Hepatic stellate cell (primary cell): ENCODE measurements around the gene DENND1A.

Experiments
- DNase-seq: peaks from one replicate; pipeline ENCODE4 v3.0.0; 2011; ENCODE audit warnings: low spot score

Gene DENND1A

GRCh38 chr9:123390337-123391135 lies 539.4 kb downstream of the DENND1A start:
- no peak for DNase-seq

- DNase-seq, result no peak
Measured at GRCh38 chr9:123389698-123390097, 540.2 kb downstream of the DENND1A start.

DNA sequence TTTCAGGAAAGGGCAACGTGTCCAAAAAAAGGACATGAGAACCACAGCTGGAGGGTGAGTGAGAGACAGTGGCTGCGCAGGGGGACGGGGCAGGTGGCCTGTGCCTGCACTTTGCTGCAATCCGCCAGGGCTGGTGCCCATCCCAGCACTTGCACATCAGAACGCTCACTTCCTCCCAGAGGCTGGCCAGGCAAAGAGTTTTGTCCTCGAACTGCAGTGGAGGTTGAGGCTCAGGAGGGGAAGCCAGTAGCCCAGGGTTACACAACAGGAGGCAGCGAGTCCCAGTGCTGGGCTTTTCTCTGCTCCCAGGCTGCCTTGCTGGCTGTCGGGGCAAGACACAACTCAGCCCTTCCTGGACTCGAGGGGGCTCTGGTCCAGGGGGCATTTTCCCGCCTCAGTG lies 540.9 kb downstream of the DENND1A start:
- DNase-seq, result no peak

GRCh38 chr9:123387686-123388085 lies 542.2 kb downstream of the DENND1A start:
- no peak for DNase-seq

GRCh38 chr9:123383512-123384170 lies 546.3 kb downstream of the DENND1A start:
- no peak for DNase-seq

GRCh38 chr9:123382653-123383511 lies 547.0 kb downstream of the DENND1A start:
- DNase-seq, result no peak

DNA sequence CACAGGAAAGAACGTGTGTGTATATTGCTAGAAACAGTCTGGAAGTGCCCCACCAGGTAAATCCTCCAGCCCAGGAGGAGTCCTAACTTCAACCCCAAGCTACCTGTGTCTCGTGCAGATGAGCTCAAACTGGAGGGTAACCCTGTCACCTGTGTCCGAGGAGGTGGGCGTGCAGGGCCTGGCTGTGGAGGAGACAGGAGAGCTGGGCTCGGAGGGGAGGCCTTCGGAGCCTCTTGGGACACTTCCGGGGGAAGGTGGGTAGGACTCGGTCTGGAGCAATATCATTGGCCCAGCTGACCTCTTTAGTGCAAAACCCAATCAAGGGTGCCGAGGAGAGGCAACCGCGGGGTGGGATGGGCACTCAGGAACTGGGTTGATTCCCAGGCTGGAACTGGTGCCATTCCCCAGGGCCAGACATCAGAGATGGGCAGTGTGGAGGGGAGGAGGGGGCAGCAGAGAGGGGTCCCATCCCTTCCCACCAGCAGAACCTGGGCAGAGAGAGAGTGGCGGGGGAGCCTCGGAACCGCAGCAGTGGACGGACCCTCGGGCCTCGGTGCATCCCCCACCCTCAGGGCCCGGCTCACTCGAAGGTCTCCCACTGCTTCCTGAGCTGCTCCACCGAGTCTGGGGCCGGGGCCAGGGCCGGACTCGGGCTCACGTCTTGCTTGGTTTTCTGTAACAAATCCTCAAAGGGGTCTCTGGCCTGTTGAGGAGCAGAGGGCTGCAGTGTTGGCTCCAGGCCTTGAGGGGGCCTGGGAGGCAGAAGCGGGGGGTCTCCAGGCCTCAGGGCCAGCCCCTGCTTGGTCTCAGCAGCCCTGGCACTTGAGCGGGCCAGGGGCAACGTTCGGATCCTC lies 548.8 kb downstream of the DENND1A start:
- no peak for DNase-seq

GRCh38 chr9:123378956-123379660 lies 550.8 kb downstream of the DENND1A start:
- DNase-seq, result no peak

DNA sequence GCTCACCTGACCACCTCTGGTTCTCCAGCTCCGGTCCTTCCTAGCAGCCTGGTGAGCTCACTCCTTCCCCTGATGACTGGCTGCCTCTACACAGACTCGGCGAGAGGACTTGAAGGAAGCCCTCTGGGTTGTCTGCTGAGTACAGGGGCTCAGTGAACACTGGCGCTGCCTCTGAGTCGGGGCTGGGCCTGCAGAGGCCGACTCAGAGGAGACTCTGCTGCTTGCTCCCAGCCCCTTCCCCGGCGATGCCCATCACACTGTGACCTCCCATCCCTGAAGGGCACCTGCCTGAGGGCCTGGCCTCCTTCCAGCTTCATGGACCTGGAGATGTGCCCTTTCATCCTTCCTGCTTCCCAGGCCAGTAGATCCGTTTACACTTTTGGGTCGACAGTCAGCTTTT lies 551.9 kb downstream of the DENND1A start:
- DNase-seq, result no peak

- no peak for DNase-seq
Measured at GRCh38 chr9:123377211-123377971, 552.5 kb downstream of the DENND1A start.

- no peak for DNase-seq
Measured at GRCh38 chr9:123376218-123377071, 553.5 kb downstream of the DENND1A start.

- no peak for DNase-seq
Measured at GRCh38 chr9:123375469-123376132, 554.3 kb downstream of the DENND1A start.

GRCh38 chr9:123373946-123374345 lies 556.0 kb downstream of the DENND1A start:
- DNase-seq, result no peak

DNA sequence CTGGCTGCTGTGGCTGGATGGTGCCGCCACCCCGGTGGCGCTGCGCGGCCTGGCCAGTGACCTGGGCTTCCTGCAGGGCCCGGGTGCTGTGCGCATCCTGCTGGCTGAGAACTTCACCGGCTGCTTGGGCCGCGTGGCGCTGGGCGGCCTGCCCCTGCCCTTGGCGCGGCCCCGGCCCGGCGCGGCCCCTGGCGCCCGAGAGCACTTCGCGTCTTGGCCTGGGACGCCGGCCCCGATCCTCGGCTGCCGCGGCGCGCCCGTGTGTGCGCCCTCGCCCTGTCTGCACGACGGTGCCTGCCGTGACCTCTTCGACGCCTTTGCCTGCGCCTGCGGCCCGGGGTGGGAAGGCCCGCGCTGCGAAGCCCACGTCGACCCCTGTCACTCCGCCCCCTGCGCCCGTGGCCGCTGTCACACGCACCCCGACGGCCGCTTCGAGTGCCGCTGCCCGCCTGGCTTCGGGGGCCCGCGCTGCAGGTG lies 556.4 kb downstream of the DENND1A start:
- DNase-seq, result no peak

DNA sequence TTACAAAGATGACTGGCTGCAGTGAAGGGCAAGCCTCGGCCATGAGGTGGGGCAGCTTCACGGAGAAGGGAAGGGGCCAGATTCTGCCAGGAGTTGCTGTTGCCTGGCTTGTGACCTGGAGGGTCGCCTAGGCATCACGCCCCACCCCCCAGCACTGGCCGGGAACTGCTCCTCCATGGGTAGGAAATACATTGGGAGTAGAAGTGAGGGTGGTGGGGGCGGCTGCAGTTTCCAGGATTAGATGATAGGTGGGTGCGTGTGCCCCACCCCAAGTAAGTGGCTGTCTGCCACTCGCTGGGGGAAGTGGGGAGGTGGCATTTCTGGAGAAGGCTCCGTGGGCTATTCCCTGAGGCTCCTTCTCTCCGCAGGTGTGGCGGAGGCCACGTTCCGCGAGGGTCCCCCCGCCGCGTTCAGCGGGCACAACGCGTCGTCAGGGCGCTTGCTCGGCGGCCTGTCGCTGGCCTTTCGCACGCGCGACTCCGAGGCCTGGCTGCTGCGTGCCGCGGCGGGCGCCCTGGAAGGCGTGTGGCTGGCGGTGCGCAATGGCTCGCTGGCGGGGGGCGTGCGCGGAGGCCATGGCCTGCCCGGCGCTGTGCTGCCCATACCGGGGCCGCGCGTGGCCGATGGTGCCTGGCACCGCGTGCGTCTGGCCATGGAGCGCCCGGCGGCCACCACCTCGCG lies 557.0 kb downstream of the DENND1A start:
- DNase-seq, result no peak

DNA sequence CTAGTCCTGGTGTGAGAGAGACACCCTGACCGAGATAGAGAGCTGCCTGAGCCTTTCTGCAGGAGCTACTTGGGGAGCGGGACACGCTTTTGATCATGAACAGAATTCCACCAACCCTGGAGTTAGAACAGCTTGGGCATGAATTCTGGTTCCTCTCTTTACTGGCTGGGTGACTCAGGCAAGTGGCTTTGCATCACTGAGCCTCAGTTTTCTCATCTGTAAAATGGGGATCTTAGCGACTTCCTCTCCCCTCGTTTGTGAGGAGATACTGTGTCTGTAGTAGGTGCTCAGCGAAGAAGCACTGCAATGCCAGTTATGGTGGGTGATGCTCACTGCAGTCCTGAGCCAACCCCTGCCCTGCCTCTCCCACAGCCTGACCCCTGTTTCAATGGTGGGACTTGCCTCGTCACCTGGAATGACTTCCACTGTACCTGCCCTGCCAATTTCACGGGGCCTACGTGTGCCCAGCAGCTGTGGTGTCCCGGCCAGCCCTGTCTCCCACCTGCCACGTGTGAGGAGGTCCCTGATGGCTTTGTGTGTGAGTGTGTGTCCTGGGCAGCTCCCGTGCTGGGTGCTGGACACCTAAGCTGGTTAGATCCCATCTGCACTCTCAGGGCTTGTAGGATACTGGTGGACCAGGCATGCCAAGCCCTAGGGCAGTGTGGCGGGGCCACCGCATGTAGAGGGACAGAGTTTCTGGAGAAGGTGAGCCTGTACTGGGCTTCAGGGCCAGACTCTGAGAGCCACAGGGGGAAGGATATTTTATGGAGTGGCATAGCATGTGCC lies 557.9 kb downstream of the DENND1A start:
- no peak for DNase-seq

DNA sequence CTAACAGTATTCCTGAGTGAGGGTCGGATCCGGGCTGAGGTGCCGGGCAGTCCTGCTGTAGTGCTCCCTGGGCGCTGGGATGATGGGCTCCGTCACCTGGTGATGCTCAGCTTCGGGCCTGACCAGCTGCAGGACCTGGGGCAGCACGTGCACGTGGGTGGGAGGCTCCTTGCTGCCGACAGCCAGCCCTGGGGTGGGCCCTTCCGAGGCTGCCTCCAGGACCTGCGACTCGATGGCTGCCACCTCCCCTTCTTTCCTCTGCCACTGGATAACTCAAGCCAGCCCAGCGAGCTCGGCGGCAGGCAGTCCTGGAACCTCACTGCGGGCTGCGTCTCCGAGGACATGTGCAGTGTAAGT lies 558.7 kb downstream of the DENND1A start:
- DNase-seq, result no peak
